ENCODE results near the gene FAM228B. TPM values are rescaled to one million over a fixed set of nuclear protein-coding genes. Genes with fewer than 3 reads are reported as not detected.
A peak's percentile ranks its signal among the peaks of the same experiment; 100 is the strongest.

FAM228B gene
- total RNA-seq, result 10 to 100 TPM in 1 of 4 donors, 1 to 10 TPM in 3; 4.1 to 14.6 (median 7.5) TPM

GRCh38 chr2:24123195-24123921 is at the start of gene FAM228B, which contains the start of gene PFN4:
Gene FAM228B, plus strand, starts transcription at chr2:24123469. Its CDS starts 893 bp downstream, at chr2:24124362.
Gene PFN4, minus strand, starts transcription at chr2:24123334. Its CDS starts 799 bp downstream, at chr2:24122535.
- peaks cover 12% of the 10 kb centered on the region for H3K4me1 ChIP-seq
- peak; percentile 91 to 92 for DNase-seq (ENCODE audit: low spot score in 2 of 2)
- peak within 1 kb of the TSS; percentile 85 for H3K27ac ChIP-seq
- peak within 1 kb of the TSS; percentile 63 for H3K4me3 ChIP-seq
- H3K36me3 ChIP-seq, result no peaks in the 10 kb centered on the region
- no peak for TF ChIP-seq EP300 (IDR thresholded peaks at IDR 0.05)
- peak; percentile 8 to 45 for TF ChIP-seq POLR2A (IDR thresholded peaks at IDR 0.05)
- WGBS, result 3% methylated on average over 9 of the region's 103 CpGs
- no peaks in the 10 kb centered on the region for H3K9me3 ChIP-seq
- H3K27me3 ChIP-seq, result no peaks in the 10 kb centered on the region

- Histone ChIP-seq H3K27ac (no peak overlapping the region), H3K36me3 (peaks cover 44% of the 10 kb centered on the region), H3K27me3 (no peaks in the 10 kb centered on the region), H3K9me3 (no peaks in the 10 kb centered on the region), H3K4me3 (no peak overlapping the region), H3K4me1 (peaks cover 27% of the 10 kb centered on the region)
- TF ChIP-seq POLR2AphosphoS5 (IDR thresholded peaks at IDR 0.05) (no peak), POLR2A (IDR thresholded peaks at IDR 0.05) (no peak), EP300 (IDR thresholded peaks at IDR 0.05) (no peak), CTCF (IDR thresholded peaks at IDR 0.05) (no peak)
- DNase-seq (ENCODE audit: low spot score in 2 of 2), result no peak
- WGBS, result 85% methylated on average over 6 of the region's 6 CpGs
Observed at GRCh38 chr2:24073816-24074215, 49.5 kb upstream of the FAM228B start.

GRCh38 chr2:24075259-24075658 is 48.0 kb upstream of the FAM228B start:
- peak overlapping the region; percentile 96 for H3K27ac ChIP-seq
- TF ChIP-seq CTCF (IDR thresholded peaks at IDR 0.05) (no peak), POLR2A (IDR thresholded peaks at IDR 0.05) (no peak), EP300 (IDR thresholded peaks at IDR 0.05) (no peak), POLR2AphosphoS5 (IDR thresholded peaks at IDR 0.05) (no peak)
- peaks cover 27% of the 10 kb centered on the region for H3K4me1 ChIP-seq
- no peaks in the 10 kb centered on the region for H3K27me3 ChIP-seq
- 54% methylated on average over 5 of the region's 5 CpGs for WGBS
- peak overlapping the region; percentile 80 for H3K4me3 ChIP-seq
- H3K9me3 ChIP-seq, result no peaks in the 10 kb centered on the region
- DNase-seq (ENCODE audit: low spot score in 2 of 2), result no peak
- peaks cover 34% of the 10 kb centered on the region for H3K36me3 ChIP-seq

- no peaks in the 10 kb centered on the region for H3K27me3 ChIP-seq
- H3K36me3 ChIP-seq, result peaks cover 37% of the 10 kb centered on the region
- TF ChIP-seq POLR2A (IDR thresholded peaks at IDR 0.05) (peak in 1 of 2 donors; percentile 68), POLR2AphosphoS5 (IDR thresholded peaks at IDR 0.05) (peak; percentile 75 to 98 (median 77)), CTCF (IDR thresholded peaks at IDR 0.05) (no peak)
- peak within 1 kb of the TSS; percentile 80 for H3K4me3 ChIP-seq
- H3K4me1 ChIP-seq, result peaks cover 27% of the 10 kb centered on the region
- peak within 1 kb of the TSS; percentile 96 for H3K27ac ChIP-seq
- peak; percentile 99 to 100 for DNase-seq (ENCODE audit: low spot score in 2 of 2)
- H3K9me3 ChIP-seq, result no peaks in the 10 kb centered on the region
- under 1% methylated on average over 48 of the region's 64 CpGs for WGBS
Observed at GRCh38 chr2:24075915-24076848, 47.1 kb upstream of the FAM228B start, which contains the start of gene SF3B6. Gene SF3B6, minus strand, starts transcription at chr2:24076326. Its CDS starts 97 bp downstream, at chr2:24076229.

GRCh38 chr2:24076849-24077534 is 46.3 kb upstream of the FAM228B start:
- Histone ChIP-seq H3K4me1 (peaks cover 27% of the 10 kb centered on the region), H3K27me3 (no peaks in the 10 kb centered on the region), H3K27ac (peak overlapping the region; percentile 96), H3K4me3 (peak overlapping the region; percentile 80), H3K36me3 (peaks cover 37% of the 10 kb centered on the region), H3K9me3 (no peaks in the 10 kb centered on the region)
- no peak for TF ChIP-seq POLR2A (IDR thresholded peaks at IDR 0.05)
- TF ChIP-seq POLR2AphosphoS5 (IDR thresholded peaks at IDR 0.05), result no peak
- no peak for TF ChIP-seq CTCF (IDR thresholded peaks at IDR 0.05)
- no peak for TF ChIP-seq EP300 (IDR thresholded peaks at IDR 0.05)
- WGBS, result under 1% methylated on average over 37 of the region's 41 CpGs
- DNase-seq (ENCODE audit: low spot score in 2 of 2), result peak in 1 of 2 donors; percentile 79
